Naive B cell (primary cell): ENCODE measurements around the gene ST6GALNAC4. TPM values are rescaled to one million over a fixed set of nuclear protein-coding genes. Genes with fewer than 3 reads are reported as not detected.

Source experiments
- ATAC-seq, 2 donors: fragments of 150-1000 bp; cut with Tn5 transposase; 2 replicates each; pipeline ENCODE4 v1.10.0; 2021; ENCODE audit warnings: low read depth in 2 of 2, mild to moderate bottlenecking in 2 of 2, moderate library complexity in 2 of 2
- DNase-seq: peaks from one replicate; pipeline ENCODE4 v3.0.0; 2022
- H3K27ac Mint-ChIP-seq, 6 donors: one replicate each; pipeline ENCODE4 v1.8.0; 2020 to 2022; ENCODE audit warnings: mild to moderate bottlenecking in 6 of 6, mixed read lengths in 6 of 6, moderate library complexity in 5 of 6, inconsistent platforms in 2 of 6
- H3K27me3 Mint-ChIP-seq, 3 donors: one replicate each; pipeline ENCODE4 v1.8.0; 2021 to 2022; ENCODE audit warnings: mixed read lengths in 3 of 3, mild to moderate bottlenecking in 1 of 3
- H3K36me3 Mint-ChIP-seq, 2 donors: one replicate each; pipeline ENCODE4 v1.8.0; 2020 to 2022; ENCODE audit warnings: mixed read lengths in 2 of 2, inconsistent platforms in 1 of 2, mild to moderate bottlenecking in 1 of 2
- H3K4me1 Mint-ChIP-seq, 3 donors: one replicate each; pipeline ENCODE4 v1.8.0; 2020 to 2022; ENCODE audit warnings: mixed read lengths in 3 of 3, inconsistent platforms in 1 of 3, mild to moderate bottlenecking in 1 of 3, moderate library complexity in 1 of 3
- H3K4me3 Mint-ChIP-seq, 8 donors: one replicate each; pipeline ENCODE4 v1.8.0; 2020 to 2022; ENCODE audit warnings: mild to moderate bottlenecking in 8 of 8, mixed read lengths in 8 of 8, moderate library complexity in 8 of 8, inconsistent platforms in 2 of 8
- H3K9me3 Mint-ChIP-seq, 7 donors: one replicate each; pipeline ENCODE4 v1.8.0; 2020 to 2022; ENCODE audit warnings: mixed read lengths in 7 of 7, mild to moderate bottlenecking in 5 of 7, inconsistent platforms in 2 of 7, moderate library complexity in 1 of 7
- polyA plus RNA-seq, 6 donors: library from polyadenylated mRNA; unstranded; fragments of 300-500 nt; fragmentation: Illumina TruSeq; gene quantifications; one replicate each; pipeline ENCODE4 v1.2.3, GENCODE V29; 2021; ENCODE audit warnings: low read depth in 6 of 6

ST6GALNAC4 gene
- polyA plus RNA-seq, 6 donors from 2014 or later, result 19.7 to 36.6 (median 25.0) TPM

- H3K4me3 Mint-ChIP-seq, result peak overlapping the region in 5 of 8 donors; percentile 12 to 78 (median 59)
- no peaks in the 10 kb centered on the region for H3K36me3 Mint-ChIP-seq
- H3K27me3 Mint-ChIP-seq, result no peaks in the 10 kb centered on the region
- ATAC-seq (no peak), DNase-seq (no peak)
- H3K4me1 Mint-ChIP-seq, result peaks cover 53 to 75% (median 60%) of the 10 kb centered on the region in 3 donors
- peak overlapping the region; percentile 83 to 99 (median 99) for H3K27ac Mint-ChIP-seq
- H3K9me3 Mint-ChIP-seq, result no peaks in the 10 kb centered on the region
These were observed 56.1 kb downstream of the ST6GALNAC4 start for GRCh38 chr9:127860779-127861178.

DNA sequence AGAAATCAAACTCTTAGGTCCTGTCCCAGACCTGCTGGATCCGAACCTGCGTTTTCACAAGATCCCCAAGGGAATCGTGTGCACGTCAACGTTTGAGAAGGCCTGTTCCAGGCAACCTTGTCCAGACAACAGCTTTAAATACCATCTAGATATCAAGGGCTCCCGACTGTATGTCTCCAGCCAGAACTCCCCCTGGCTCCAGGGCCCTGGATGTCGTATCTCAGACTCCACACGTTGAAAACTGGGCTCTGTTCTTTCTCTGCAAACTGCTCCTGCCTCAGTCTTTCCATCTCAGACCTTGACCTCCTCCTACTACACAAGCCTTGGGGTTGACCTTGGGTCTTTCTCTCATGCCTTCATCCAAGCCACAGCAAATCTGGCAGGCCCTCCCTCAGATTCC, 56.6 kb downstream of the ST6GALNAC4 start:
- Mint-ChIP-seq H3K4me1 (peaks cover 49 to 75% (median 57%) of the 10 kb centered on the region in 3 donors), H3K4me3 (peak overlapping the region in 4 of 8 donors; percentile 29 to 59 (median 42)), H3K27ac (peak overlapping the region in 5 of 6 donors; percentile 83 to 99 (median 99)), H3K36me3 (no peaks in the 10 kb centered on the region), H3K27me3 (no peaks in the 10 kb centered on the region), H3K9me3 (no peaks in the 10 kb centered on the region)
- ATAC-seq (no peak), DNase-seq (no peak)

- Mint-ChIP-seq H3K4me3 (peak overlapping the region in 6 of 8 donors; percentile 1 to 66 (median 41)), H3K27ac (peak overlapping the region in 4 of 6 donors; percentile 75 to 97 (median 89)), H3K36me3 (no peaks in the 10 kb centered on the region), H3K4me1 (peaks cover 48 to 73% (median 61%) of the 10 kb centered on the region in 3 donors), H3K9me3 (no peaks in the 10 kb centered on the region), H3K27me3 (no peaks in the 10 kb centered on the region)
- ATAC-seq (no peak), DNase-seq (no peak)
These were observed 58.8 kb downstream of the ST6GALNAC4 start for GRCh38 chr9:127858041-127858512.

Other genes starting within 250 kb of the ST6GALNAC4 start
- under 1 TPM in 3 of 6 donors, not detected in 3; 0.13 to 0.46 (median 0.40) TPM for gene CFAP157, start 210.1 kb downstream of the ST6GALNAC4 start, polyA plus RNA-seq
- gene PTRH1, start 201.4 kb downstream of the ST6GALNAC4 start, polyA plus RNA-seq, result 10 to 100 TPM in 3 of 6 donors, 1 to 10 TPM in 3; 7.0 to 25.2 (median 10.5) TPM
- gene TTC16, start 201.0 kb downstream of the ST6GALNAC4 start, polyA plus RNA-seq, result under 1 TPM in 1 of 6 donors, not detected in 5; 0.66 TPM
- 10 to 100 TPM; 24.9 to 40.0 (median 27.3) TPM for gene TOR2A, start 181.7 kb downstream of the ST6GALNAC4 start, polyA plus RNA-seq
- 10 to 100 TPM; 29.8 to 87.0 (median 34.7) TPM for gene SH2D3C, start 138.4 kb downstream of the ST6GALNAC4 start, polyA plus RNA-seq
- 10 to 100 TPM; 37.3 to 88.8 (median 43.2) TPM for gene CDK9, start 131.0 kb downstream of the ST6GALNAC4 start, polyA plus RNA-seq
- gene FPGS, start 114.2 kb downstream of the ST6GALNAC4 start, polyA plus RNA-seq, result 10 to 100 TPM; 52.2 to 78.0 (median 59.1) TPM
- gene ENG, start 62.4 kb downstream of the ST6GALNAC4 start, polyA plus RNA-seq, result 1 to 10 TPM in 5 of 6 donors, not detected in 1; 3.5 to 8.2 (median 5.8) TPM
- not detected for gene AK1, start 39.4 kb downstream of the ST6GALNAC4 start, polyA plus RNA-seq
- 10 to 100 TPM; 17.2 to 27.8 (median 19.8) TPM for gene ST6GALNAC6, start 17.4 kb downstream of the ST6GALNAC4 start, polyA plus RNA-seq
- gene PIP5KL1, start 13.7 kb upstream of the ST6GALNAC4 start, polyA plus RNA-seq, result 1 to 10 TPM in 1 of 6 donors, under 1 TPM in 1, not detected in 4; 0.73 to 1.0 TPM
- 10 to 100 TPM; 46.3 to 78.7 (median 54.2) TPM for gene DPM2, start 20.8 kb upstream of the ST6GALNAC4 start, polyA plus RNA-seq
- 10 to 100 TPM; 12.3 to 36.9 (median 21.6) TPM for gene EEIG1, start 63.9 kb upstream of the ST6GALNAC4 start, polyA plus RNA-seq
- gene NAIF1, start 150.3 kb upstream of the ST6GALNAC4 start, polyA plus RNA-seq, result 10 to 100 TPM in 4 of 6 donors, 1 to 10 TPM in 2; 7.2 to 21.6 (median 12.3) TPM
- 10 to 100 TPM in 1 of 6 donors, 1 to 10 TPM in 5; 1.6 to 15.8 (median 9.0) TPM for gene SLC25A25, start 151.2 kb upstream of the ST6GALNAC4 start, polyA plus RNA-seq
- 10 to 100 TPM; 31.1 to 63.8 (median 40.8) TPM for gene PTGES2, start 210.7 kb upstream of the ST6GALNAC4 start, polyA plus RNA-seq
- gene LCN2, start 232.4 kb upstream of the ST6GALNAC4 start, polyA plus RNA-seq, result 1 to 10 TPM in 2 of 6 donors, under 1 TPM in 1, not detected in 3; 0.44 to 1.2 (median 1.2) TPM
- 10 to 100 TPM; 74.7 to 98.3 (median 93.5) TPM for gene BBLN, start 243.2 kb upstream of the ST6GALNAC4 start, polyA plus RNA-seq